GM23338 (cell line): ENCODE measurements around the gene ANO7. TPM values are rescaled to one million over a fixed set of nuclear protein-coding genes. Genes with fewer than 3 reads are reported as not detected.

Experiments used
- ATAC-seq: fragments of 200-7000 bp; cut with Tn5 transposase; 3 replicates; pipeline ENCODE4 v1.9.1; 2020
- DNase-seq: peaks from one replicate; pipeline ENCODE4 v3.0.0-alpha.2; 2015; ENCODE audit warnings: low spot score
- H2AFZ ChIP-seq: fragments of 200-600 bp; sonication (generic); 2 replicates; pipeline ENCODE4 v1.8.0; 2016; ENCODE audit warnings: antibody characterized with exemption, mild to moderate bottlenecking, moderate library complexity
- H3F3A ChIP-seq: fragments of 200-600 bp; sonication (generic); replicated peaks from 2 replicates; pipeline ENCODE4 v1.8.0; 2017; ENCODE audit warnings: antibody characterized with exemption, mixed run types, low read depth
- H3K27ac ChIP-seq: fragments of 200-600 bp; sonication (generic); 2 replicates; pipeline ENCODE4 v1.6.1; 2016; ENCODE audit warnings: low read depth
- H3K27me3 ChIP-seq: fragments of 200-600 bp; sonication (generic); 2 replicates; pipeline ENCODE4 v1.8.0; 2016; ENCODE audit warnings: mild to moderate bottlenecking, mixed run types, moderate library complexity; ENCODE audit not compliant: insufficient read depth
- H3K36me3 ChIP-seq: fragments of 200-600 bp; sonication (generic); 2 replicates; pipeline ENCODE4 v1.8.0; 2016; ENCODE audit warnings: mild to moderate bottlenecking; ENCODE audit not compliant: insufficient read depth
- H3K4me1 ChIP-seq: fragments of 200-600 bp; sonication (generic); 2 replicates; pipeline ENCODE4 v1.8.0; 2016; ENCODE audit warnings: mild to moderate bottlenecking, moderate library complexity; ENCODE audit not compliant: insufficient read depth
- H3K4me2 ChIP-seq: fragments of 200-600 bp; sonication (generic); 2 replicates; pipeline ENCODE4 v1.7.1; 2017; ENCODE audit warnings: mixed run types
- H3K4me3 ChIP-seq: fragments of 200-600 bp; sonication (generic); 2 replicates; pipeline ENCODE4 v1.6.1; 2016; ENCODE audit warnings: mixed run types
- H3K79me2 ChIP-seq: fragments of 200-600 bp; sonication (generic); replicated peaks from 2 replicates; pipeline ENCODE4 v1.8.0; 2017; ENCODE audit warnings: mild to moderate bottlenecking; ENCODE audit not compliant: insufficient read depth
- H3K9me2 ChIP-seq: fragments of 200-600 bp; sonication (generic); 2 replicates; pipeline ENCODE4 v1.8.0; 2017; ENCODE audit not compliant: insufficient read depth
- H4K20me1 ChIP-seq: fragments of 200-600 bp; sonication (generic); replicated peaks from 2 replicates; pipeline ENCODE4 v1.8.0; 2017; ENCODE audit warnings: mild to moderate bottlenecking; ENCODE audit not compliant: insufficient read depth
- H3K27ac Mint-ChIP-seq: 2 replicates; pipeline ENCODE4 v1.8.0; 2020; ENCODE audit warnings: inconsistent platforms, mild to moderate bottlenecking, moderate library complexity, mixed read lengths
- H3K27me3 Mint-ChIP-seq: 3 replicates; pipeline ENCODE4 v1.8.0; 2022; ENCODE audit warnings: low read depth, mild to moderate bottlenecking, moderate library complexity, mixed read lengths, inconsistent platforms; ENCODE audit not compliant: insufficient read depth, poor library complexity
- H3K36me3 Mint-ChIP-seq: 3 replicates; pipeline ENCODE4 v1.8.0; 2021; ENCODE audit warnings: low read depth, mild to moderate bottlenecking, inconsistent platforms, moderate library complexity, mixed read lengths
- H3K4me1 Mint-ChIP-seq: 3 replicates; pipeline ENCODE4 v1.8.0; 2020; ENCODE audit warnings: mild to moderate bottlenecking, inconsistent platforms, mixed read lengths
- H3K4me3 Mint-ChIP-seq: 3 replicates; pipeline ENCODE4 v1.8.0; 2021; ENCODE audit warnings: moderate library complexity, mild to moderate bottlenecking, inconsistent platforms, mixed read lengths
- H3K9me3 Mint-ChIP-seq: 3 replicates; pipeline ENCODE4 v1.8.0; 2020; ENCODE audit warnings: moderate library complexity, mild to moderate bottlenecking, inconsistent platforms, mixed read lengths
- EZH2phosphoT487 ChIP-seq: fragments of 200-600 bp; sonication (generic); IDR thresholded peaks from one replicate; pipeline ENCODE4 v1.8.1; 2018; ENCODE audit warnings: antibody characterized with exemption; ENCODE audit not compliant: unreplicated experiment
- NANOG ChIP-seq: IDR thresholded peaks from 2 replicates; pipeline ENCODE4 v1.6.1; 2016; ENCODE audit warnings: antibody characterized with exemption, borderline replicate concordance
- STAT1 ChIP-seq: IDR thresholded peaks from one replicate; pipeline ENCODE4 v1.6.1; 2016; ENCODE audit warnings: antibody characterized with exemption; ENCODE audit not compliant: unreplicated experiment
- ZNF114 ChIP-seq: fragments of 250-450 bp; sonication (Bioruptor Pico); IDR thresholded peaks from 2 replicates; pipeline ENCODE4 v1.5.0; 2020; ENCODE audit warnings: mild to moderate bottlenecking, moderate library complexity
- ZNF331 ChIP-seq: fragments of 250-450 bp; sonication (Bioruptor Pico); IDR thresholded peaks from 2 replicates; pipeline ENCODE4 v1.5.0; 2020; ENCODE audit warnings: low read depth, mild to moderate bottlenecking, moderate library complexity
- ZNF462 ChIP-seq: fragments of 250-450 bp; sonication (Bioruptor Pico); IDR thresholded peaks from 2 replicates; pipeline ENCODE4 v1.5.0; 2020; ENCODE audit warnings: mild to moderate bottlenecking, moderate library complexity
- polyA plus RNA-seq: library from polyadenylated mRNA; unstranded; fragments of >200 nt; fragmentation: Nextera tagmentation; extraction: Ambion mirVana; gene quantifications from 2 replicates; pipeline ENCODE4 v1.2.1, GENCODE V29; 2016
- total RNA-seq: library from RNA; depleted of rRNA; stranded (reverse); fragments of >200 nt; shearing (Covaris generic); gene quantifications from 2 replicates; pipeline ENCODE4 v1.2.3, GENCODE V29; 2014

ANO7 gene
- total and polyA plus RNA-seq, 2 experiments from 2014 or later = 3.6 to 5.1 TPM

- H3K36me3 ChIP-seq = no peaks in the 10 kb centered on the region
- peaks cover 5% of the 10 kb centered on the region; the same call in 1 of the 2 replicates for H3F3A ChIP-seq
- H3K4me2 ChIP-seq = no peak overlapping the region
- no peaks in the 10 kb centered on the region for H4K20me1 ChIP-seq
- TF ChIP-seq ZNF462 (CRISPR knock-in tag) (no peak), ZNF114 (CRISPR knock-in tag) (no peak), EZH2phosphoT487 (no peak)
- no peak for DNase-seq
- H3K27ac ChIP-seq = no peak overlapping the region
- Mint-ChIP-seq H3K27ac (no peak overlapping the region), H3K4me3 (no peak overlapping the region), H3K27me3 (peaks cover 21% of the 10 kb centered on the region), H3K36me3 (no peaks in the 10 kb centered on the region; the same call in 2 of the 3 replicates), H3K4me1 (peaks cover 25% of the 10 kb centered on the region), H3K9me3 (no peaks in the 10 kb centered on the region; the same call in 2 of the 3 replicates)
- H2AFZ ChIP-seq = no peak overlapping the region
- H3K79me2 ChIP-seq = peaks cover 10% of the 10 kb centered on the region
- H3K4me3 ChIP-seq = no peak overlapping the region
- ATAC-seq = no peak
- H3K4me1 ChIP-seq = peaks cover 19% of the 10 kb centered on the region
- H3K27me3 ChIP-seq = no peaks in the 10 kb centered on the region
- no peaks in the 10 kb centered on the region for H3K9me2 ChIP-seq
These were observed 26.9 kb downstream of the ANO7 start for GRCh38 chr2:241215421-241215820.

GRCh38 chr2:241216211-241216761 is 27.8 kb downstream of the ANO7 start:
- Mint-ChIP-seq H3K27me3 (peaks cover 21% of the 10 kb centered on the region), H3K36me3 (no peaks in the 10 kb centered on the region; the same call in 2 of the 3 replicates), H3K9me3 (no peaks in the 10 kb centered on the region), H3K4me3 (peak overlapping the region; percentile 60), H3K4me1 (peaks cover 22% of the 10 kb centered on the region), H3K27ac (no peak overlapping the region)
- H3K27ac ChIP-seq = no peak overlapping the region
- peak; percentile 52 for DNase-seq
- no peak overlapping the region for H3K4me3 ChIP-seq
- H4K20me1 ChIP-seq = no peaks in the 10 kb centered on the region; the same call in 1 of the 2 replicates
- H3F3A ChIP-seq = peaks cover 5% of the 10 kb centered on the region; the same call in 1 of the 2 replicates
- no peaks in the 10 kb centered on the region for H3K36me3 ChIP-seq
- peaks cover 17% of the 10 kb centered on the region for H3K79me2 ChIP-seq
- peaks cover 19% of the 10 kb centered on the region for H3K4me1 ChIP-seq
- peak overlapping the region; percentile 92; the same call in 1 of the 2 replicates for H3K4me2 ChIP-seq
- H3K27me3 ChIP-seq = no peaks in the 10 kb centered on the region
- ATAC-seq = peak; percentile 24
- H3K9me2 ChIP-seq = no peaks in the 10 kb centered on the region
- H2AFZ ChIP-seq = no peak overlapping the region
- TF ChIP-seq STAT1 = no peak
- no peak for TF ChIP-seq EZH2phosphoT487
- no peak for TF ChIP-seq ZNF114 (CRISPR knock-in tag)
- TF ChIP-seq ZNF331 (CRISPR knock-in tag) = no peak
- TF ChIP-seq NANOG = no peak
